SJCRH30 (cell line): ENCODE results near the gene ACO2. TPM values are rescaled to one million over a fixed set of nuclear protein-coding genes. Genes with fewer than 3 reads are reported as not detected.

Experiments
- DNase-seq, 2 experiments: peaks; one replicate each; pipeline ENCODE4 v3.0.0-alpha.2; 2015 to 2020
- H3K27ac ChIP-seq: fragments of 250-450 bp; sonication (Bioruptor Pico); 2 replicates; pipeline ENCODE4 v1.5.1; 2020; ENCODE audit warnings: mild to moderate bottlenecking, moderate library complexity
- H3K27me3 ChIP-seq: fragments of 250-450 bp; sonication (Bioruptor Pico); 2 replicates; pipeline ENCODE4 v1.5.1; 2020; ENCODE audit warnings: mild to moderate bottlenecking, moderate library complexity
- H3K36me3 ChIP-seq: fragments of 250-450 bp; sonication (Bioruptor Pico); 2 replicates; pipeline ENCODE4 v1.5.1; 2020; ENCODE audit warnings: mild to moderate bottlenecking, moderate library complexity
- H3K4me1 ChIP-seq: fragments of 250-450 bp; sonication (Bioruptor Pico); 2 replicates; pipeline ENCODE4 v1.5.1; 2020; ENCODE audit warnings: mild to moderate bottlenecking, moderate library complexity
- H3K4me3 ChIP-seq: fragments of 250-450 bp; sonication (Bioruptor Pico); 2 replicates; pipeline ENCODE4 v1.5.1; 2020; ENCODE audit warnings: mild to moderate bottlenecking, moderate library complexity
- H3K9me3 ChIP-seq: fragments of 250-450 bp; sonication (Bioruptor Pico); replicated peaks from 2 replicates; pipeline ENCODE4 v1.5.1; 2020; ENCODE audit warnings: mild to moderate bottlenecking, moderate library complexity
- total RNA-seq: library from RNA; depleted of rRNA; stranded (reverse); fragments of >200 nt; shearing (Covaris generic); gene quantifications from 2 replicates; pipeline ENCODE4 v1.2.3, GENCODE V29; 2014

ACO2 gene
- total RNA-seq, 1 experiment from 2014 or later = 50.5 TPM

- Histone ChIP-seq H3K4me3 (no peak overlapping the region), H3K4me1 (no peaks in the 10 kb centered on the region), H3K9me3 (no peaks in the 10 kb centered on the region), H3K36me3 (peaks cover 4% of the 10 kb centered on the region), H3K27ac (no peak overlapping the region), H3K27me3 (no peaks in the 10 kb centered on the region)
- DNase-seq = no peak
Measured at GRCh38 chr22:41499624-41500280, 30.8 kb downstream of the ACO2 start.

GRCh38 chr22:41500303-41500702, 31.4 kb downstream of the ACO2 start:
- DNase-seq = no peak
- Histone ChIP-seq H3K4me3 (no peak overlapping the region), H3K36me3 (peaks cover 4% of the 10 kb centered on the region), H3K27ac (no peak overlapping the region), H3K4me1 (no peaks in the 10 kb centered on the region), H3K27me3 (no peaks in the 10 kb centered on the region), H3K9me3 (no peaks in the 10 kb centered on the region)

- no peak for DNase-seq
- no peak overlapping the region for H3K4me3 ChIP-seq
- no peak overlapping the region for H3K27ac ChIP-seq
Measured at GRCh38 chr22:41501209-41501608, 32.3 kb downstream of the ACO2 start.

GRCh38 chr22:41504397-41504796, 35.5 kb downstream of the ACO2 start:
- no peak for DNase-seq
- Histone ChIP-seq H3K27me3 (no peaks in the 10 kb centered on the region), H3K4me1 (no peaks in the 10 kb centered on the region), H3K27ac (no peak overlapping the region), H3K4me3 (no peak overlapping the region), H3K9me3 (no peaks in the 10 kb centered on the region), H3K36me3 (peaks cover 4% of the 10 kb centered on the region)

More at GRCh38 chr22:41501209-41501608, 32.3 kb downstream of the ACO2 start:
- Histone ChIP-seq H3K4me1 (no peaks in the 10 kb centered on the region), H3K27me3 (no peaks in the 10 kb centered on the region), H3K9me3 (no peaks in the 10 kb centered on the region), H3K36me3 (peaks cover 4% of the 10 kb centered on the region)

- Histone ChIP-seq H3K27me3 (no peaks in the 10 kb centered on the region), H3K36me3 (peaks cover 4% of the 10 kb centered on the region), H3K4me1 (no peaks in the 10 kb centered on the region), H3K4me3 (no peak overlapping the region), H3K9me3 (no peaks in the 10 kb centered on the region), H3K27ac (no peak overlapping the region)
- DNase-seq = no peak
Measured at GRCh38 chr22:41504816-41505215, 35.9 kb downstream of the ACO2 start.

- no peak overlapping the region for H3K4me3 ChIP-seq
- H3K36me3 ChIP-seq = peaks cover 4% of the 10 kb centered on the region; the same call in 1 of the 2 replicates
Measured at GRCh38 chr22:41505511-41506220, 36.7 kb downstream of the ACO2 start.

GRCh38 chr22:41507330-41508063, 38.6 kb downstream of the ACO2 start:
- Histone ChIP-seq H3K36me3 (peaks cover 9% of the 10 kb centered on the region; the same call in 1 of the 2 replicates), H3K27ac (no peak overlapping the region), H3K4me3 (no peak overlapping the region), H3K4me1 (peaks cover under 1% of the 10 kb centered on the region; the same call in 1 of the 2 replicates), H3K27me3 (no peaks in the 10 kb centered on the region), H3K9me3 (no peaks in the 10 kb centered on the region)
- DNase-seq = no peak

More at GRCh38 chr22:41505511-41506220, 36.7 kb downstream of the ACO2 start:
- H3K9me3 ChIP-seq = no peaks in the 10 kb centered on the region
- no peak for DNase-seq
- H3K27me3 ChIP-seq = no peaks in the 10 kb centered on the region
- no peaks in the 10 kb centered on the region for H3K4me1 ChIP-seq
- no peak overlapping the region for H3K27ac ChIP-seq

GRCh38 chr22:41508770-41509170, 39.9 kb downstream of the ACO2 start:
- Histone ChIP-seq H3K4me3 (no peak overlapping the region), H3K36me3 (peaks cover 7% of the 10 kb centered on the region; the same call in 1 of the 2 replicates), H3K27ac (no peak overlapping the region), H3K27me3 (no peaks in the 10 kb centered on the region), H3K4me1 (peaks cover 6% of the 10 kb centered on the region; the same call in 1 of the 2 replicates), H3K9me3 (no peaks in the 10 kb centered on the region)
- no peak for DNase-seq

GRCh38 chr22:41511521-41511968, 42.6 kb downstream of the ACO2 start:
- no peak for DNase-seq
- H3K4me1 ChIP-seq = peaks cover 6% of the 10 kb centered on the region; the same call in 1 of the 2 replicates
- peaks cover 9% of the 10 kb centered on the region; the same call in 1 of the 2 replicates for H3K36me3 ChIP-seq
- no peak overlapping the region for H3K27ac ChIP-seq
- H3K27me3 ChIP-seq = no peaks in the 10 kb centered on the region
- no peaks in the 10 kb centered on the region for H3K9me3 ChIP-seq
- no peak overlapping the region for H3K4me3 ChIP-seq

GRCh38 chr22:41512421-41513194, 43.7 kb downstream of the ACO2 start:
- Histone ChIP-seq H3K4me1 (peaks cover 6% of the 10 kb centered on the region; the same call in 1 of the 2 replicates), H3K4me3 (no peak overlapping the region), H3K36me3 (peaks cover 13% of the 10 kb centered on the region), H3K27ac (no peak overlapping the region), H3K27me3 (no peaks in the 10 kb centered on the region), H3K9me3 (no peaks in the 10 kb centered on the region)
- peak; percentile 33 to 47 for DNase-seq

- H3K9me3 ChIP-seq = no peaks in the 10 kb centered on the region
- no peaks in the 10 kb centered on the region for H3K27me3 ChIP-seq
- no peak overlapping the region for H3K27ac ChIP-seq
- H3K4me1 ChIP-seq = peaks cover 6% of the 10 kb centered on the region; the same call in 1 of the 2 replicates
- no peak overlapping the region for H3K4me3 ChIP-seq
- no peak for DNase-seq
- peaks cover 18% of the 10 kb centered on the region for H3K36me3 ChIP-seq
Measured at GRCh38 chr22:41513391-41513790, 44.5 kb downstream of the ACO2 start.

- no peaks in the 10 kb centered on the region for H3K27me3 ChIP-seq
- H3K4me3 ChIP-seq = no peak overlapping the region
- peaks cover 18% of the 10 kb centered on the region for H3K36me3 ChIP-seq
- no peaks in the 10 kb centered on the region for H3K9me3 ChIP-seq
- H3K4me1 ChIP-seq = peaks cover 6% of the 10 kb centered on the region; the same call in 1 of the 2 replicates
- H3K27ac ChIP-seq = no peak overlapping the region
- DNase-seq = no peak
Measured at GRCh38 chr22:41516462-41516861, 47.5 kb downstream of the ACO2 start.

GRCh38 chr22:41517172-41518047, 48.5 kb downstream of the ACO2 start:
- H3K36me3 ChIP-seq = peaks cover 14% of the 10 kb centered on the region
- no peak overlapping the region for H3K27ac ChIP-seq
- peaks cover 6% of the 10 kb centered on the region; the same call in 1 of the 2 replicates for H3K4me1 ChIP-seq
- H3K9me3 ChIP-seq = no peaks in the 10 kb centered on the region
- peak; percentile 41 to 73 for DNase-seq
- H3K27me3 ChIP-seq = no peaks in the 10 kb centered on the region
- no peak overlapping the region for H3K4me3 ChIP-seq
